ENCODE results near the gene DNAH3. TPM values are rescaled to one million over a fixed set of nuclear protein-coding genes. Genes with fewer than 3 reads are reported as not detected.
A peak's percentile ranks its signal among the peaks of the same experiment; 100 is the strongest.

The DNAH3 gene
- total and polyA plus RNA-seq, 4 donors: not detected

DNA sequence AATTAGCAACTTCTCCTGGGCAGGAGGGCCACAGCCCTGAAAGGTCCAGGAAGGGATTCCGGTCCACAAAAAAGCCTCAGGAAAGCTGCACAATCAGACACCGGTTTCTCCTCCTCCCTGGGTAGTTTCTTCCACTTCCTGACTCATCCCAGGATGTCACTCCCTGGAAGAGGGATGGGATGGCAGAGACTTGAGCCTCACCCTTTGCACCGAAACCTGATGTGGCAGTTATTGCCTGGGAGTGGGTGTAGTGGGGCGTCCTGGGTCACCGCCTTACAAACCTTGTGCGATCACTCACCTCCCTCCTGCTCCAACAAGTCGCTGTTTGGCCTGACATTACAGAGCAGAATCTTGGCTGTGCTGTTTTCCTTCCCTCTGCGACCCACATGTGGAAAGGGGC is 179.2 kb downstream of the DNAH3 start:
- H3K27ac ChIP-seq (ENCODE audit: low read depth in 1 of 2, low read length in 2 of 2): no peak overlapping the region
- intact Hi-C loops (cut with DNase I): no loop called here
- H3K36me3 ChIP-seq (ENCODE audit: control insufficient read depth in 1 of 2, insufficient read depth in 2 of 2, low read length in 1 of 2): no peaks in the 10 kb centered on the region
- H3K9me3 ChIP-seq (ENCODE audit: control insufficient read depth, low read length): no peaks in the 10 kb centered on the region
- H3K27me3 ChIP-seq (ENCODE audit: control insufficient read depth in 1 of 2, insufficient read depth in 2 of 2, low read length in 1 of 2): no peaks in the 10 kb centered on the region
- whole genome bisulfite sequencing, 2 donors: 80 to 85% methylated on average over 8 of the region's 8 CpGs
- no peak overlapping the region for H3K4me3 ChIP-seq (ENCODE audit: low read length in 2 of 2)
- no peaks in the 10 kb centered on the region for H3K4me1 ChIP-seq (ENCODE audit: control insufficient read depth in 1 of 2, insufficient read depth in 2 of 2, low read length in 2 of 2)
- DNase-seq: no peak
- no peak for ATAC-seq (ENCODE audit: low FRiP score)

DNA sequence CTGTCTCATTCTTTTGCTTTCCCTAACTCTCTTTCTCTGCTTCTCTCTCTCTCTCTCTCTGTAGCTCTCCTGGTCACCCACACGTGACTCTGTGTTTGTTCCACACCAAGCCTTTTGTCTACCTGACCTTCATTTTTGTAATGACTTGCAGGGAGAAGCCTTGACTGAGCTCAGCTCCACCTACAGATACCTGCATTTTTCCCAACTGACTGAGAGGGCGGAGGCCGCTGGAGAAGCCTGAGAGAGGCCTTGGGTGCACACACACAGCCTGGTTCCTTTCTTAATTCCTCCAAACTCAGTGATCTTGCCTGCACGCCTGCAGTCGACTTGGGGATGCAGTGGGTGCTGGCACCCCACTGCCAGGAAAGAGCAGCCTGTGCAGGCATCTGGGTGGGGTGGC is 181.3 kb downstream of the DNAH3 start:
- Histone ChIP-seq H3K36me3 (ENCODE audit: control insufficient read depth in 1 of 2, insufficient read depth in 2 of 2, low read length in 1 of 2) (no peaks in the 10 kb centered on the region), H3K27ac (ENCODE audit: low read depth in 1 of 2, low read length in 2 of 2) (no peak overlapping the region), H3K27me3 (ENCODE audit: control insufficient read depth in 1 of 2, insufficient read depth in 2 of 2, low read length in 1 of 2) (no peaks in the 10 kb centered on the region), H3K9me3 (ENCODE audit: control insufficient read depth, low read length) (no peaks in the 10 kb centered on the region), H3K4me1 (ENCODE audit: control insufficient read depth in 1 of 2, insufficient read depth in 2 of 2, low read length in 2 of 2) (no peaks in the 10 kb centered on the region), H3K4me3 (ENCODE audit: low read length in 2 of 2) (no peak overlapping the region)
- DNase-seq (no peak), ATAC-seq (ENCODE audit: low FRiP score) (no peak)
- intact Hi-C loops (cut with DNase I): no loop called here
- 87 to 89% methylated on average over 5 of the region's 5 CpGs for WGBS, 2 donors

DNA sequence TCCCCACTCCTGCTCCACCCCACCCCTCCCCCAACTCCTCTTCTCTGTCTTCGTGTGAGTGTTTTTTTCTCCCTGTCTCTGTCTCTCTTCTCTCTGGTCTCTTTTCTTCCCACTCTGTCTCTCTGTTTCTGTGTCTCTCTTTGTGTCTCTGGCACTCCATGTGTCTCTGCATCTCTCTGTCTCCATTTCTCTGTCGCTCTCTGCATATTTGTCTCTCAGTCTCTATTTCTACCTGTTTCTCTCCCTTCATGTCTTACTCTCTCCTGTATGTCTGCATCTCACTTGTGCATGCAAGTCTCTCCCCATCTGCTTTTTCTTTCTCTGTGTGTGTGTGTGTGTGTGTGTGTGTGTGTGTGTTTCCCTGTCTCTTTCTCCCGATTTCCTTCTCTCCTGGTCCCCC is 181.9 kb downstream of the DNAH3 start:
- DNase-seq: no peak
- H3K27me3 ChIP-seq (ENCODE audit: control insufficient read depth in 1 of 2, insufficient read depth in 2 of 2, low read length in 1 of 2): no peaks in the 10 kb centered on the region
- ATAC-seq (ENCODE audit: low FRiP score): no peak
- H3K36me3 ChIP-seq (ENCODE audit: control insufficient read depth in 1 of 2, insufficient read depth in 2 of 2, low read length in 1 of 2): no peaks in the 10 kb centered on the region
- no peaks in the 10 kb centered on the region for H3K4me1 ChIP-seq (ENCODE audit: control insufficient read depth in 1 of 2, insufficient read depth in 2 of 2, low read length in 2 of 2)
- no peak overlapping the region for H3K27ac ChIP-seq (ENCODE audit: low read depth in 1 of 2, low read length in 2 of 2)
- 42 to 60% methylated on average over 3 of the region's 3 CpGs for WGBS, 2 donors
- H3K9me3 ChIP-seq (ENCODE audit: control insufficient read depth, low read length): no peaks in the 10 kb centered on the region
- intact Hi-C loops (cut with DNase I): no loop called here
- H3K4me3 ChIP-seq (ENCODE audit: low read length in 2 of 2): no peak overlapping the region

DNA sequence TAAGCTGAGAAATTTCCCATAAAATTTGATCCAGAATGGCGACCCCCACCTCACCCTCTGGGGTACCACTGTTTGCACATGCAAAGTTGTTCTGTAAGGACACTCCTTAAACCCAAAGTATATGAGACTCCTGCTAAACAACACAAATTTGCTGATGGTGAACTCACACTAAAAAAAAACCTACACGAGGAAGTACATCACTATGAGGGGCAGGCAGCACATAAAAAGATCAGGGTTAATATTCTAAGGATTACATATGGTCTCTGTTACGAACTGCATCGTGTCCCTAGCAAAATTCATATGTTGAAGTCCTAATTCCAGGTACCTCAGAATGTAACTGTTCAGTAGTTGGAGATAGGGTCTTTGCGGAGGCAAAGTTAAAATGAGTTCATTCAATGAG is 189.7 kb downstream of the DNAH3 start:
- no peak overlapping the region for H3K4me3 ChIP-seq (ENCODE audit: low read length in 2 of 2)
- intact Hi-C loops (cut with DNase I): no loop called here
- H3K27ac ChIP-seq (ENCODE audit: low read depth in 1 of 2, low read length in 2 of 2): no peak overlapping the region
- no peaks in the 10 kb centered on the region for H3K36me3 ChIP-seq (ENCODE audit: control insufficient read depth in 1 of 2, insufficient read depth in 2 of 2, low read length in 1 of 2)
- DNase-seq (no peak), ATAC-seq (ENCODE audit: low FRiP score) (no peak)
- WGBS, 2 donors: 89 to 90% methylated on average over 5 of the region's 5 CpGs
- no peaks in the 10 kb centered on the region for H3K27me3 ChIP-seq (ENCODE audit: control insufficient read depth in 1 of 2, insufficient read depth in 2 of 2, low read length in 1 of 2)
- no peaks in the 10 kb centered on the region for H3K4me1 ChIP-seq (ENCODE audit: control insufficient read depth in 1 of 2, insufficient read depth in 2 of 2, low read length in 2 of 2)
- no peaks in the 10 kb centered on the region for H3K9me3 ChIP-seq (ENCODE audit: control insufficient read depth, low read length)

DNA sequence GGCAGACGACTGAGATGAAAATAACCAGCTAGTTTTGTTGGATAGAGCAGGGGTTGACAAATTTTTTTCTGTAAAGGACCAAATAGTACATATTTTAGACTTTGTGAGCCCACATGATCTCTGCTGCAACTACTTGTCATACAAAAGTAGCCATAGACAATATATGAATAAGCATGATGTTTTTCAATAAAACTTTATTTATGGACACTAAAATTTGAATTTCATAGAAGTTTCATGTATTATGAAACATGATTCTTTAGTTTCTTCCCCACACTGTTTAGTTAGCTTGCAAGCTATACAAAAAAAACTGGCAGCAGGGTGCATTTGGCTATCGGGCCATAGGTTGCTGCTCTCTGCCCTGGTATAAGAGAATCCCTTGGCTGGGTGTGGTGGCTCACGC is 193.5 kb downstream of the DNAH3 start:
- WGBS, 2 donors: 71 to 75% methylated on average over 3 of the region's 3 CpGs
- ATAC-seq (ENCODE audit: low FRiP score) (no peak), DNase-seq (no peak)
- intact Hi-C loops (cut with DNase I): no loop called here
- no peak overlapping the region for H3K4me3 ChIP-seq (ENCODE audit: low read length in 2 of 2)
- no peaks in the 10 kb centered on the region for H3K4me1 ChIP-seq (ENCODE audit: control insufficient read depth in 1 of 2, insufficient read depth in 2 of 2, low read length in 2 of 2)
- no peak overlapping the region for H3K27ac ChIP-seq (ENCODE audit: low read depth in 1 of 2, low read length in 2 of 2)
- H3K36me3 ChIP-seq (ENCODE audit: control insufficient read depth in 1 of 2, insufficient read depth in 2 of 2, low read length in 1 of 2): no peaks in the 10 kb centered on the region
- no peaks in the 10 kb centered on the region for H3K27me3 ChIP-seq (ENCODE audit: control insufficient read depth in 1 of 2, insufficient read depth in 2 of 2, low read length in 1 of 2)
- no peaks in the 10 kb centered on the region for H3K9me3 ChIP-seq (ENCODE audit: control insufficient read depth, low read length)

DNA sequence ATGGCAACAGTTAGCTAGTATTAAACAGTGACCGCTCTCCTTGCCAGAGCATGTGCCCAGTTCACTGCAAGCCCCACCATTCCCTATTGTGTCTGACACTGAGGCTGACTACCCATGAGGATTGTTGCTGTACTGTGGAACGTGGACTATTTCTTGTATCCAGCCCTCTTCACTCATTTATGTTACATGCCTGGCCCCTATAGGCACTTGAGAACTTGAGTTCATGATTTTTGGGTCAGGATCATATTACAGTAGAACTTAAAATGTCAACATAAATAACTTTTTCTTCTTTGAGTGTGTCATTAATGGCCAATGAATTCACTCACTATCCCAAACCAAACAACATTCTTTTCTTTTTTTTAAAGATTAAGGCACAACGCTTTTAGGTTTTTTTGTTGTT is 194.3 kb downstream of the DNAH3 start:
- H3K27me3 ChIP-seq (ENCODE audit: control insufficient read depth in 1 of 2, insufficient read depth in 2 of 2, low read length in 1 of 2): no peaks in the 10 kb centered on the region
- no peaks in the 10 kb centered on the region for H3K36me3 ChIP-seq (ENCODE audit: control insufficient read depth in 1 of 2, insufficient read depth in 2 of 2, low read length in 1 of 2)
- H3K27ac ChIP-seq (ENCODE audit: low read depth in 1 of 2, low read length in 2 of 2): no peak overlapping the region
- WGBS, 2 donors: 42 to 51% methylated on average over 3 of the region's 3 CpGs
- DNase-seq: no peak
- H3K4me3 ChIP-seq (ENCODE audit: low read length in 2 of 2): no peak overlapping the region
- ATAC-seq (ENCODE audit: low FRiP score): no peak
- no peaks in the 10 kb centered on the region for H3K9me3 ChIP-seq (ENCODE audit: control insufficient read depth, low read length)
- H3K4me1 ChIP-seq (ENCODE audit: control insufficient read depth in 1 of 2, insufficient read depth in 2 of 2, low read length in 2 of 2): no peaks in the 10 kb centered on the region
- intact Hi-C loops (cut with DNase I): no loop called here

DNA sequence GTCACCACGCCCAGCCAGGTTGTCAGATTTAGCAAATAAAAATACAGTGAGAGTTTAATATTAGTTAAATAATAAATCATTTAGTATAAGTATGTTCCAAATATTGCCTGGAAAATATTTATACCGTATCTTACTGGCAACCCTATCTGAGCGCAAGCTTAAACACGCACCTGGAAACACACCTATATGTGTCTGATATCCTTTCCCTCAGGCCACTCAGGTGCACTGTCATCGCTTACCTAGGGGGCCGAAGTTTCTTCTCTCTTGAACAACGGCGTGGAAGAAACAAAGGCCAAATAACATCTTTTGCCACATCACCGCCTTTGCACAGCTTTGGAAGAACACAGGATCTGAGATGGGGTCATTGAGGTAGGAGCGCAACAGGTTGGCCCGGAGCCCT is 196.1 kb downstream of the DNAH3 start:
- no peaks in the 10 kb centered on the region for H3K36me3 ChIP-seq (ENCODE audit: control insufficient read depth in 1 of 2, insufficient read depth in 2 of 2, low read length in 1 of 2)
- no peaks in the 10 kb centered on the region for H3K27me3 ChIP-seq (ENCODE audit: control insufficient read depth in 1 of 2, insufficient read depth in 2 of 2, low read length in 1 of 2)
- H3K27ac ChIP-seq (ENCODE audit: low read depth in 1 of 2, low read length in 2 of 2): no peak overlapping the region
- H3K9me3 ChIP-seq (ENCODE audit: control insufficient read depth, low read length): no peaks in the 10 kb centered on the region
- no peak for ATAC-seq (ENCODE audit: low FRiP score)
- no peaks in the 10 kb centered on the region for H3K4me1 ChIP-seq (ENCODE audit: control insufficient read depth in 1 of 2, insufficient read depth in 2 of 2, low read length in 2 of 2)
- whole genome bisulfite sequencing, 2 donors: 94 to 96% methylated on average over 11 of the region's 11 CpGs
- no peak overlapping the region for H3K4me3 ChIP-seq (ENCODE audit: low read length in 2 of 2)
- intact Hi-C loops (cut with DNase I): no loop called here
- DNase-seq: no peak

DNA sequence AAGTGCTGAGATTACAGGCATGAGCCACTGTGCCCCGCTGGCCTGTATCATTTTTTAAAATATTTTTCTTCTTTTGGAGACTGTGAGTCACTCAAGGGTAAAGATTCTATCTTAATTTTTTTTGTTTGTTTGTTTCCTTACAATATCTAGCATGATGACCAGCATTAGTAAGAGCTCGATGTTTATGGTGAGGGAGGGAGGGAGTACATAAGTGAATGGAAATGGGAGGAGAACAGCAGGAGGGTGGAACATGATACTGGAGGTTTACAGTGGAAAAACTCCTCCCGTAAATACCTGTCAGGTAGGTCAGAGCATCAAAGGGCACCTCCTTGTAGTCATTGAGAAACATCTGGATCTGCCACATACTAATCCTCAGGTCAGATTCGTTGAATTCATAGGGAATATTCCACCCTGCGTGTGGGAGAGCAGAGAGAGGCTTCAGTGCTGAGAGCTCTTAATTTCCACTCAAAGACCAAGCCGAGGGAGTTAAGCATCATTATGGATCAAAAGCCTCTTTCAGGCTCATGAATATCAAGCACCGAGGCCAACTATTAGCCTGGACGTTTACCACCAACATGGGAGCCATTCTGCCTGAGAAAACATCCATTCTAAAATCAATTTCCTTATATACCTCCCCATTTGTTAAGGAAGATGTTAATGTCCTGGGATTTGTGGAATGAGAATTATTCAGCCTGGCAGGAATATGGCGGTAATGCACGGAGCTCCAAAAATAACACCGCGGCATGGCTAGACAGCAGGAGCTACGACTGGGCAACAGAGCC is 198.3 kb downstream of the DNAH3 start:
- WGBS, 2 donors: 31 to 37% methylated on average over 13 of the region's 13 CpGs
- Histone ChIP-seq H3K27me3 (ENCODE audit: control insufficient read depth in 1 of 2, insufficient read depth in 2 of 2, low read length in 1 of 2) (no peaks in the 10 kb centered on the region), H3K36me3 (ENCODE audit: control insufficient read depth in 1 of 2, insufficient read depth in 2 of 2, low read length in 1 of 2) (no peaks in the 10 kb centered on the region), H3K9me3 (ENCODE audit: control insufficient read depth, low read length) (no peaks in the 10 kb centered on the region), H3K4me1 (ENCODE audit: control insufficient read depth in 1 of 2, insufficient read depth in 2 of 2, low read length in 2 of 2) (no peaks in the 10 kb centered on the region), H3K4me3 (ENCODE audit: low read length in 2 of 2) (no peak overlapping the region), H3K27ac (ENCODE audit: low read depth in 1 of 2, low read length in 2 of 2) (peak overlapping the region in 1 of 2 donors; percentile 20)
- no peak for ATAC-seq (ENCODE audit: low FRiP score)
- peak in 1 of 2 donors; percentile 49 for DNase-seq
- intact Hi-C loops (cut with DNase I): no loop called here

DNA sequence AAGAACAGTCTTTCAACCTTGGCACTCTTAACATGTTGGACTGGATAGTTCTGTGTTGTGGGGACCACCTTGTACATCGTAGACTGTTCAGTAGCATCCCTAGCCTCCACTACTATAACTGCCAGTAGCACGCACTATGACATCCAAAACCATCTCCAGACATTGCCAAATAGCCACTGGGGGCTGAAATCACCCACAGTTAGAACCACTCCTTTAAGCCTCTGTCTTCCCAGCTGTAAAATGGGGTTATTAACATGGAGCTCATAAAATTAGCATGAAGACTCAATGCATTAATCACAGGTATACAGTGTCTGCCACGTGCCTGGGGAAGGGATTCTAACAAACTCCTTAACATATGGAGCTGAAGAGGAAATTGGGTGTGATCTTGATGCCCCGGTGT is 200.4 kb downstream of the DNAH3 start:
- H3K27ac ChIP-seq (ENCODE audit: low read depth in 1 of 2, low read length in 2 of 2): no peak overlapping the region
- H3K4me1 ChIP-seq (ENCODE audit: control insufficient read depth in 1 of 2, insufficient read depth in 2 of 2, low read length in 2 of 2): no peaks in the 10 kb centered on the region
- ATAC-seq (ENCODE audit: low FRiP score): no peak
- intact Hi-C loops (cut with DNase I): no loop called here
- H3K36me3 ChIP-seq (ENCODE audit: control insufficient read depth in 1 of 2, insufficient read depth in 2 of 2, low read length in 1 of 2): no peaks in the 10 kb centered on the region
- no peaks in the 10 kb centered on the region for H3K9me3 ChIP-seq (ENCODE audit: control insufficient read depth, low read length)
- no peak for DNase-seq
- WGBS, 2 donors: 90 to 95% methylated on average over 4 of the region's 4 CpGs
- no peak overlapping the region for H3K4me3 ChIP-seq (ENCODE audit: low read length in 2 of 2)
- H3K27me3 ChIP-seq (ENCODE audit: control insufficient read depth in 1 of 2, insufficient read depth in 2 of 2, low read length in 1 of 2): no peaks in the 10 kb centered on the region

Measured in aorta (tissue), 5 donors.